NCI-H2029 treated with DMSO at 0.1 percent for 48 hours (cell line): ENCODE measurements around the gene ZNF841.
"Not testable (repeated sequence)": the region's sequence is repeated elsewhere in the genome, so short reads cannot be mapped to it uniquely, and the experiment has no call there.

ENCODE experiments used
- DNase-seq: peaks from one replicate; lab custom pipeline; 2025; lab: John Stamatoyannopoulos, UW

The ZNF841 gene

GRCh38 chr19:52095172-52096014, at the start of gene ZNF841:
Gene ZNF841, minus strand, starts transcription at chr19:52095765. Its CDS starts 10,964 bp downstream, at chr19:52084801.
- DNase-seq = peak; percentile 92

DNA sequence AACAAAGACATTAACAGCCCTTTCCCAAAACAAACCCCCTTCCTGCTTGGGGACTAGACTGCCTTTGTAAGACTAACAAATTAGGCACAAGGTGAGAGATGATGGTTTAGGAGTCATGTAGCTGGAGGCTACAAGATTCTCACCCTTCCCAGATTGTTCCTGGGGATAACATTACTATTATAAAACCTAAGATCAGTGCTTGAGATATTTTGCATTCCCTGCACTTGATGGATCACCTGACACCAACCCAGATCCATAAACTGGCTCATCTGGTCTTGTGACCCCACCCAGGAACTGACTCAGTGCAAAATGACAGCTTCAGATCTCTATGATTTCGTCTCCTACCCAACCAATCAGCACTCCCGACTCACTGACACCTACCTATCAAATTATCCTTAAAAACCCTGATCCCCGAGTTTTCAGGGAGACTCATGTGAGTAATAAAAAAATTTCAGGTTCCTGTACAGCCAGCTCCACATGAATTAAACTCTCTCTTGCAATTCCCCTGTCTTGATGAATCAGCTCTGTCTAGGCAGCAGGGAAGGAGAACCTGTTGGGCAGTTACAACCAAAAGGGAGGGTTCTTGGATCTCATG, 46.5 kb upstream of the ZNF841 start:
- DNase-seq = no peak

- no peak for DNase-seq
Observed at GRCh38 chr19:52141203-52141602, 45.6 kb upstream of the ZNF841 start.

DNA sequence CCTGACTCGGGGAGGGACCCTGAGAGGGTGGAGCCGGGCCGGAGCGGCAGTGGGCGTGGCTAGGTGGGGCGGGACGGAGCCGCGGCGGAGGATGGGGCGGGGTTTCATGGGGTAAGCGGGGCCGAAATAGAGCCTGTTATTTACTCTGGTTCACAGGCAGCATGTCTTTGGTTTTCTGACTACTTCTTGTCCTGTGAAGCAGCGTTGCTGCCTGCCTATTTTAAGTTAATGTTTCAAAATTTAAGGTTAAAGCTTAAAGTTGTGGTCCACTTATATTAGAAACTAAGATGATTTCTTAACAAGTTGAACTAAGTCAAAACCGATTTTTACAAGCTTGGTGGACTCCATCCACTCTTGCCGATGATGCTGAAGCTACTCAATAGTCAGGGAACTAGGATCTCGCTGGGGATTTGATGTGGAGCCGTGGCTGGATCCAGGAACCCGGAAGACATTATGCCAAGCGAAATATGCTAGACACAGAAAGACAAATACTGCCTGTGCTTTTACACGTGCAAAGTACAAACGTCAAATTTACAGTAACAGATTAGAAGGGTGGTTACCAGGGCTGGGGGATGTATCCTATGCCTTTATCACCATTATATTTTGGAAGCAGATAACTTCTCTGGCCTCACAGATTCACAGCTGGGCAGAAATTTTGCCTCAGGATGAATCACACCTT, 44.6 kb upstream of the ZNF841 start:
- DNase-seq = no peak

DNA sequence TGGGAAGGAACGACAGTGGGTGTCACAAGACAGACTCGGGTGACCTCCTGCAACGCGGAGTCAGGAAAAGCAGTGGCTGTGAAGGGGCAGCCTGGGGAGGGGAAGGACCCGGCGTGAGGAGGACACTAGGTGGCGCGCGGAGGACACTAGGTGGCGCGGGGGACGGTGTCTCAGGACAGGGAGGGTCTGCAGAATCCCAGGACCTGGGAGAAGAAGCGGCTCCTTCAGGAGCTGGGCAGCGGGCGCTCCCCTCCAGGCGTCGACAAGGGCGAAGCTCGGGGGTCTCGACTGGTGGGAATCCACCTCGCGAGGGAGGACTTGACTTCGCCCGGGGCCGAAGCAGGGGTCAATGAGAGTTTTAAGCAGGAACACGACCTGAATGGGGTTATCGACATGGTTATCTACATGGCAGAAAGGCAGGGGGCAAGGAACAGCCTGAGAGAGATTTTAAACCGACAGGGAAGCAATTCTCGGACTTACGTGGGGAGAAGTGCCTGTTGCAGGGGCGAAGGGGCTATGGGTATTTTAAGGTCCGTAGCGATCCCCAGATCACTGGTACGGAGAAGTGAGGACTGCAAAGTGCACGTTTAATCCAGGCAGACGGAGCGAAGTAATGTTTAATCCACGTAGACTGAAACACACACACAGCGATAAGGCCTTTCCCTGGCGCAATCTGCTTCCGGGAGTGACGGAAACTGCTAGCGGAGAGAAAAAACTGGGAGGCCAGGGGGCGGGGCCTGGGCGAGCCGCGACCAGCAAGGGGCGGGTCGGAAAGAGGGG, 43.9 kb upstream of the ZNF841 start, which contains the start of gene ZNF616:
ZNF616 (minus strand) TSS at position 687 of the 780 bp plus-strand sequence. CDS start 9,426 bp downstream, outside the sequence.
- DNase-seq = peak; percentile 87

GRCh38 chr19:52138983-52139251, 43.4 kb upstream of the ZNF841 start:
- DNase-seq = no peak

DNA sequence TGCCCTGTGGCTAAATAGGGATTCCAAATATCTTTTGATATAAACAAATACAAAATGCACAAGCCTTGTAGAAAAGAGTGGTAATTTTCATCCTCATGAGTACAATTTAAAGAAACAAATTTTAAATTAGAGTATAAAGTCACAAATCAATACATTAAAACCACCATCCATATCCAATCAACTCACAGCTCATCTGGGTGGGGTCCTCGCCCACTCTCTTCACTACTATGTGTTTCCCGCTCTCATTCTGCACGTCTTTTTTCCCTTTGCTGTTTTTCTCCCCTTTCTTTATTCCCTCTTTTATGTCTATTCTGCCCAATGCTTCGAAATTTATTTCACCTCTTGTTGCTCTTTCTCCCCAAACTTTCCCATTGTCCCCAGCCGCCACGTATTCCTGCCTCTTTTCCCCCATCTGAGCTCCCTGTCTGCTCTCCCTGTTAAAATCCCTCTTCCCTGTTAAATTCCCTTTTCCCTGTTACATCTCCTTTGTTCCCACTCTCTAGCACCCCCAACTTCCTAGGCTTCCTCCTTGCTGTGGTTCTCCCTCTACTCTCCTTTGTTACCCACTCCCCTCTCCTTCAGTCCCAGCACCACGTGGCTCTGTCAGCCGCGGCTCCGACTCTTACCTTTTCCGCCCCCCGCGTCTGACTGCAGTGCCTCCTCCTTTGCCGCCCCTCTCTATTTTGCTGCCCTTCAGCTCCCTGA, 42.9 kb upstream of the ZNF841 start:
- peak; percentile 4 for DNase-seq

DNA sequence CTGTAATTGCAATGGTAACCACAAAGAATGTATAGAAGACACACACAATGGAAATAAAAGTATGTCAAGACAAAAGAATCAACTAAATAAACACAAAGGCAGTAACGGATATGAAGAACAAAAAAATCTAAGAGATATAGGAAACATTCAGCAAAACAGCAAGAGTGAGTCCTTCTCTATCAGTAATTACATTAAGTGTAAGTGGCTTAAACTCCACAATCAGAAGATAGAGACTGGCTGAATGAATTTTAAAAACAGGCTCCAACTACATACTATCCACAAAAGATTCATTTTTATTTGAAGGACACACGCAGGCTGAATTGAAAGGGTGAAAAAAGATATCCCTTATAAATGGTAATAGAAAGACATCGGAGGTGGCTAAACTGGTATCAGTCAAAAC, 24.7 kb upstream of the ZNF841 start:
- DNase-seq = no peak

GRCh38 chr19:52115526-52116053, 20.0 kb upstream of the ZNF841 start:
- no peak for DNase-seq

DNA sequence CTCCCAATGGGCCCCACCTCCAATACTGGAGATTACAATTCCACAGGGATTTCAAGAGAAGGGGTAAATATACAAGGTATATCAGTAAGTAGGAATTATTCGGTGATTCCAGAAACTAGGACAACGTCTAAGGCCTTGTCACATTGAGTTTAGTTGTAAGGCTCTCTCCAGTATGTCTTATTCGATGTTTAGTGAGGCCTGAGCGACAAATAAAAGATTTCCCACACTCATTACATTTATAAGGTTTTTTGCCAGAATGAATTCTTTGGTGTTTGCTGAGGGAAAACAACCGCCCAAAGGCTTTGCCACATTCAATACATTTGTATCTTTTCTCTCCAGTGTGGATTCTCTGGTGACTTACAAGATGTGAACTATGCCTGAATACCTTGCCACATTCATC, 19.1 kb upstream of the ZNF841 start:
- DNase-seq = no peak

DNA sequence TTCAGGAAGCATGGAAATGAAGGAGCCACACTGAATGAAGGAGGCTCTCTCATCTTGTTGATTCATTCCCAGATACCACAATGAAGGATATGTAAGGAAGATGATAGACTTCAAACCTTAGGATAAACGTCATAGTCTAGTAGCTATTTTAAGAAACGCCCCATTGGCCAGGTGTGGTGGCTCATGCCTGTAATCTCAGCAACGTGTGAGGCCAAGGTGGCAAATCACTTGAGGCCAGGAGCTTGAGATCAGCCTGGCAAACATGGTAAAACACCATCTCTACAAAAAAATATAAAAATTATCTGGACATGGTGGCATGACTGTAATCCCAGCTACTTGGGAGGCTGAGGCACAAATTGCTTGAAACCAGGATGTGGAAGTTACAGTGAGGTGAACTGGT, 17.1 kb upstream of the ZNF841 start:
- no peak for DNase-seq

- no peak for DNase-seq
Observed at GRCh38 chr19:52110780-52111179, 15.2 kb upstream of the ZNF841 start.

DNA sequence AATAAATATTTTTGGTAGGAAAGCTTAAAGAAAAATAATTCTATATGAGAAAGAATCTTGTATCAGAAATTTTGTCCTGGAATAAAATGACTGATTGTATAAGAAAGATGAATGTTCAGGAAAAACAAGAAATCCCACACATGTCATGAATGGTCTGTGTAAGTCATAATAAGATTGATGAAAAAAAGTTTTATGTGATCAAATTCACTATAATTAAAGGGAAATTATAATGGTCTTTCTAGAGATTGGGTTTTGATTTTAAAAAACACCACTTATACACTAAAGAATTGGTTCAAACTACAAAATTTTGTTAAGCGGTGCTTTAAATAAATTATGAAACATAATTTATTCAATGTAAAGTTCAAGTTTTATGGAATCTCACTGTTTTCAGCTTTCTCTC, 7.2 kb upstream of the ZNF841 start:
- no peak for DNase-seq

DNA sequence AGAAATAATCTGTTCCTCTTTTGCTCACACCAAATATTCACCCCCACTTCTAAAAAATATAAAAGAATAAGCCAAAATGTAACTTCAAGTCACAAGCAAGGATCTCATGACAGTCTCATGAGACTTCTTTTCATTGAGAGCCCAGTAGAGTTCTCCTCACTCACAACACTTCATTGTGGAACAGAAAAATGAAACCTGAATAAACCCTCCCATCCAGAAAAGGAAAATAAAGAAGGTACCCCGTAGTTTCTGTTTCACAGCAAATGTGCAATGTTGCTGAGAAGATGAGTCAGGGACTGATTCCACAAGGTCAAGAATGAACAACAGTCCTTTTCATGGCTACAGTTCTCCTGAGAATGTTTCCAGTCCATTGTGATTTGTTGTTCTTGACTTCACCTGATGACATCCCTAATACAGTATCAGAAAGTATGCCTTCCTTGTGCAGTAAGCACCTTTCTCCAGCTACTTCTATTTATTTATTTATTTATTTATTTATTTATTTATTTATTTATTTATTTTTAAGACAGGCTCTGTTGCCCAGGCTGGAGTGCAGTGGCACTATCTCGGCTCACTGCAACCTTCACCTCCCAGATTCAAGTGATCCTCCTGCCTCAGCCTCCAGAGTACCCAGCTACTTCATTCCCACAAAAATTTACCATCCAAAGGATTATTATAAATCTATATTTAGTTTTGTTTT, 6.4 kb upstream of the ZNF841 start:
- no peak for DNase-seq

DNA sequence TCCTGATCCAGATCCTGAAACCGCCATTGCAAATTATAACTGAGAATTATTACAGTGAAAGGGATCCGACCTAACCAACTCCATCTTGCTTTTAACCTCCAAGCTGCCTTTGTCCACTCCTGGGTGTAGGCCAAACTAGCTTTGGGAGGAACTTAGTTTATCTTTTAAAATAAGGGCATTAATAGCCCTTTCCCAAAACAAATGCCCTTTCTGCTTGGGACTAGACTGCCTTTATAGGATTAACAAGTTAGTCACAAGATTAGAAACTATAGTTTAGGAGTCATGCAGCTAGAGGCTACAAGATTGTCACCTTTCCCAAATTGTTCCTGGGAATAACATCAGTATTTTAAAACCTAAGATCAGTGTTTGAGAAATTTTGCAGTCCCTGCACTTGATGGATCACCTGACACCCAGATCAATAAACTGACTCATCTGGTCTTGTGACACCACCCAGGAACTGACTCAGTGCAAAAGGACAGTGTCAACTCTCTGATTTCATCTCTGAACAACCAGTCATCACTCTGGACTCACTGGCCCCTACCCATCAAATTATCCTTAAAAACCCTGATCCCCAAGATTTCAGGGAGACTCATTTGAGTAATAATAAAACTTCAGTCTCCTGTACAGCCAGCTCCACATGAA, 4.1 kb upstream of the ZNF841 start:
- no peak for DNase-seq

GRCh38 chr19:52096416-52096815, 851 bp upstream of the ZNF841 start:
- not testable (repeated sequence) for DNase-seq

- no peak for DNase-seq
Observed at GRCh38 chr19:52094526-52095130, 937 bp downstream of the ZNF841 start.

DNA sequence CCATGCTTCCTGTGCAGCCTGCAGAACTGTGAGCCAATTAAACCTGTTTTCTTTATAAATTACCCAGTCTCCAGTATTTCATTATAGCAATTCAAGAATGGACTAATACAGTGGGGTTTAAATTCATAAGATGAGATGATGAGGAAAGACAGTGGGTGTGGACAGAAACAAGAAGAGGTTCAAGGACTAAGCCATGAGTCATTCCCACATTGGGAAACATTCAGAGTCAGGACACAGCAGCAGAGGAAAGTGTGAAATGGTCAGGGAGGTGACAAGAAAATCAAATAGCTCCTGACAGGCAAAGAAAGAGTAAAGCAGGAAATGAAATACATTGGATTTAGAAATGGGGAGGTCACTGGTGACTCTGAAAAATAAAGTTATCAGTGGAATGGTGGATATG, 9.1 kb downstream of the ZNF841 start:
- no peak for DNase-seq

DNA sequence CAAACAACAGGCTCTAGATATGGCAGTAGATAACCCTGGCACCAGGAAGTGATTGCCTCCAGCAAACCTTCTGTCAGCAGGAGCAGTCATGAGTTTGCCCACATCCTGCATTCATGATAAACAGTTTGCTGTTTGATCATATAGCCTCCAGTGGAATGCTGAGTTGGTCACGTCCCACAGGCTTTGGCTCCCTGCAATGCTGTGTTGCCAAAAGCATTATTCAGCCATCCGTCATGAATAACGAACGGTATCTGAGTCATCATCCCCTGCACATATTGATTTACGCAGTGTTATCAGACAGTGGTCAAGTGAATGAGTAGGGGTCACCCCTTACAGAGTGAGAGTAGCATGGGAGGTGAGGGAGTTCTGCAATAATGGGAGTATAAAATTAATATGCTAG, 25.1 kb downstream of the ZNF841 start:
- DNase-seq = no peak

GRCh38 chr19:52069653-52070052, 25.9 kb downstream of the ZNF841 start:
- no peak for DNase-seq
